ENCODE data around the gene ATP11C.
"Not testable (repeated sequence)": the region's sequence is repeated elsewhere in the genome, so short reads cannot be mapped to it uniquely, and the experiment has no call there.

The ATP11C gene

DNA sequence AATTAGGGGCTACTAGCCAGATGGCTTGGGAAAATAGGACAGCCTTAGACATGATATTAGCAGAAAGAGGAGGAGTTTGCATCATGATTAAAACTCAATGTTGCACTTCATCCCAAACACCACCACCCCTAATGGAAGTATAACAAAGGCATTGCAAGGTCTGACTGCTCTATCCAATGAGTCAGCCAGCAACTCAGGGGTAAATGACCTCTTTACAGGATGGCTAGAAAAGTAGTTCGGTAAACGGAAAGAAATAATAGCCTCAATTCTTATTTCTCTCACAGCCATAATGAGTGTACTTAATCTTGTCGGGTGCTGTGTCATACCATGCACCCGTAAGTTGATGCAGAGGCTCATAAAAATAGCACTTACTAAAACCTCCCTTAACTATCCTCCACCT is 76.0 kb downstream of the ATP11C start:
- not testable (repeated sequence) for DNase-seq (ENCODE audit: low read depth in 3 of 3)

DNA sequence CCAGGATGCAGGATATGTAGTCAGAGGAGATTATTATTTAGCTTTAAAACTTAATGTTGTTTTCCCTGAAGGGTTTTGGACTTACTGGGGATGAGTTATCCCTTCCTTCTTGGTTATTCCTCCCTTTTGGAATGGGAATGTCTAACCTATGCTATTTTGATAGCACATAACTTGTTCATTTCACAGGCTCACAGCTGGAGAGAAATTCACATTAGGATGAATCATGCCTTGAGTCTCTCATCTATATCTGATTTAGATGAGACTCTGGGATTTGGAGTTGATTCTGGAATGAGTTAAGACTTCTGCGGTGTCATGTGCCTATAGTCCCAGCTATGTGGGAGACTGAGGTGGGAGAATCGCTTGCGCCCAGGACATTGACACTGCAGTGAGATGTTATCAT is 81.1 kb downstream of the ATP11C start:
- no peak for DNase-seq (ENCODE audit: low read depth in 3 of 3)

DNA sequence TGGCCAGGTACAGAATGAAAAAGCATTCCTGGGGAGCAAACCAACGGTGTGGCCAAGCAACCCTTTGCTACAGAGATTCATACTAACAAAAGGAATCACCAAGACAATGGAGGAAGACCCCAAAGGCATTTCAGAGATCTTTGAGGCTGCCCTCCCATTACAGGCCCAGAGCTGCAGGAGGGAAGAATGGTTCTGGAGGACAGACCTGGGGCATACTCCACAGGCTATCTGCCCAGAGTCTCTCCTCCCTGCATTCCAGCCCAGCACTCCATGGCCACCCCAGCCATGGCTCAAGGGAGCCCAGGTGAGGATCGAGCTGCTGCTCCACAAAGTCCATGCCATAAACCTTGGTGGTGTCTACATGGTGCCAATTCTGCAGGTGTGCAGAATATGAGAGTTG is 81.9 kb downstream of the ATP11C start:
- no peak for DNase-seq (ENCODE audit: low read depth in 3 of 3)

DNA sequence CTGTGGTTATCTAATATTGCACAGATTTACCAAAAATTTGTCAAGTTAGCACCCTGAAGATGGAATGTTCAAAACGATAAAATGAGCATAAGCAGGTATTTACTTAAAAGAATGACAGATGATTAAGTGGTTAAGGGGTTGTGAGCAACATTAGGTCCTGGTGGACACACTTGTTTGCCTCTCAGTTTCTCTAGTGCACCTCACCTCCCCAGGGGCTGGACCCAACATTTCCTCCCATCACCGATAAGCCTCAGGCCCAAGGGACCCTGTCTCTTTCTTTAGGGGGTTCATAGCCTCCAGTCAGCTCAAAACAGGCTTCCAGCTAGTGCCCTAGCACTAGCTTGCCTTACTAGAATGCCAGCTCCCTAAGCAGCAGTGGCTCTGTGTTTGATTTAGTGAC is 88.0 kb downstream of the ATP11C start:
- DNase-seq (ENCODE audit: low read depth in 3 of 3), result no peak

DNA sequence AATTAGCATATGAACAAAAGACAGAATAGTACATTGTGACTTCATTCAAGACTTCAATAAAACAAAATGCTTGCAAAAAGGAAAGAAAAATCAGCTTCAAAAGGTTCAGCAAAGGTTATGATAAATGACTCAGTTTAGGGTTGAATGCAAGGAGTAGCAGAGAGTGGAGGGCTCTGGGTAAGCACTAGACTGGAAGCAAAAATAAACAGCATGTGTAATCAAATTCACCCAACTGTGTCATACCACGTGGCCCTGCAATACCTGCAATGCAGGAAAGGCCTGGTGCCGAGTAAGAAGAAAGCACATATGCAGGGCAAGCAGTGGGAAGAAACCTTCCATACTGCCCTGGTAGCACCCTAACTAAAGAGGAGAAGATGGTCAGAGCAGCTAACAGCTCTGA is 88.7 kb downstream of the ATP11C start:
- DNase-seq (ENCODE audit: low read depth in 3 of 3), result no peak

DNA sequence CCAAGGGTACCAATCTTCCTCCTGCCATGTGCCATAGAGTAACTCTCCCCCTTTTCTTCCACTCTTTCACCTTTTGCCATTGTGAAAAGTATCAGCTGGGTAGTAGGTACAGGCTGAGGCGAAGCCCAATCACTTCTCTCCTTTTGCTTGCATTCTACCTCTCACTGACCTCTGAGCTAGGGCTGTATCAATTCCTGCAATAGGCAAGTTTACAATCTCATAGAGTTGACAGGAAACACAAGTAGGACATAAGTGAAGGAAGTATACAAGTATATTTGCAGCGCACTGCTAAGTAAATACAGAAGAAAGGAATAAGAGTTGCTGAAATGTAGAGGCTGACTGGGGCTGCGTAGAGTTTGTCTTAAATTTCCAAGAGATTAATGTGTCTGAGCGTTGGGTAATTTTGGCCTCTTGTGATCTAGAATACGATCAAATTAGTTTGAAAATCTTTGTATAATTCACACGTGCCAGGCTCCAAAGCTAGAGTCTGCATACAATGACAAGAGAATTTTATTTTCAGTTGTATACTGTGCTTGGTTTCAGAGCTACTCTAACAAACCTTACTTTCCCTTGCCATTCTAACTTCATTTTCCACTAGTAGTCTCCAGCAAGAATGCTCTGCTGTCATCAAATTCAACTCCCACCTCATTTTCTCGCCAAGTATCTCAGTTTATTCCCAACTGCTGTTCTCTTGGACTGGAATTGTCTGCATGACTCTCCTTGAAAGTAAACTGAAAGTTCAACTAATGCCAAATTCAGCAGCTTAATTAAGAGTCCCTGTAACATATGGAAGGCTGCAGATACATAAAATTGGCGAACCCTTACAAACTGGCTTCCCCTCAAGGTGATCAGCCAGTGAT is 90.3 kb downstream of the ATP11C start:
- DNase-seq (ENCODE audit: low read depth in 3 of 3), result no peak

DNA sequence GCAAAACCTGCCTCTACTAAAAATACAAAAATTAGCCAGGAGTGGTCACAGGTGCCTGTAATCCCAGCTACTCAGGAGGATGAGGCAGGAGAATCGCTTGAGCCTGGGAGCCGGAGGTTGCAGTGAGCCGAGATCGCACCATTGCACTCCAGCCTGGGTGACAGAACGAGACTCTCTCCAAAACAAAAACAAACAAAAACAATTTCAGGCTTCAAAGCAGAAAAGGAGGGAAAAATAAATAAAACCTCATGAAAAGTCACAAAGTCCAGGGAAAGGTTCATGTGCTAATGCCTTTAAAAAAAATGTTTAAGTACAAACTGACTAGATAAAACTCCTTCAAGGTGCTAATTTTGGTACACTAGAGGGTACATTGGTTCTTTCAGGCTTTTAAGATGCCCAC is 96.5 kb downstream of the ATP11C start:
- not testable (repeated sequence) for DNase-seq (ENCODE audit: low read depth in 3 of 3)

DNA sequence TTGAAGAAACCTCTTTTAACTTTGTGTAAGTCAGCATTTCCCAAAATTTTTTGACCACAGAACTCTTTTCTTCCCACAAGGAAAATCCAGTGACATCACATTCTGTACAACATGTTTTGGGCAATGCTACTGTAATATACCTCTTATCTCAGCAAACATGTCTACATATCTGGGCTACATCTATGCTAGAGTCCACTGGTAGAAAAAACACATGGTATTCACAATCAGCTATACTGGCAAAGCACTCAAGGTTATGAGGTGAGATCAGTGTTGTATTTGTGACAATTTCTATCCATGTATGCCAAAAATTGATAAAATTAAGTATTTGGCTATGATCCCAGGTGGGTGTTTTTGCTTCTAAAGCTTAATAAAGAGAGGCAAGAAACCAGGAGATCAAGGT is 98.0 kb downstream of the ATP11C start:
- DNase-seq (ENCODE audit: low read depth in 3 of 3), result no peak

DNA sequence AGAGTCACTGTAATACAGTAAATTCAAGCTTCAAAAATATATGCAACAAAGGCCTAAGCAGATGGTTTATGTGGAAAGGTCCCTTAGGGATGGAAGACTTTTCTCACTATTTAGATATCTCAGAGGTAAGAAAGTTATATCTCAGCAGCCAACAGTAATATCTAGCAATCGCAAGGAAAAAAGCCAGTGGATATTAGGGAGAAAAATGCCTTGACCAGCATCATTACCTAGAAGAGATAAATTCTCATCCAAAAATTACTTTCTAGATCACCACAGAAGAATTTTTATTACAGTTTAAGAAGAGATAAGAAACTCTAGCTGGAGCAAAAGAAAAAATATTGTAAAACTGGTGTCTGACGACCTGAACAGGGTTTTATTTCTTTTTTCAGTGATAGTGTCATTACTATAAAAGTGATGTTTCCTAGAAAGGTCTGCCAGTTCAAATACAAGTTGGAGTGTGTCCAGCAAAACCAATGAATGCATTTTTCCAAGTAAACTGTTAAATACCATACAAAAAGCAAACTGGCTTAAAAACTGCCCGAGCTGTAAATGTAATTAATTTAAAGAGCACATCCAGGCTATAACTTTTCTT is 100.0 kb downstream of the ATP11C start:
- no peak for DNase-seq (ENCODE audit: low read depth in 3 of 3)

DNA sequence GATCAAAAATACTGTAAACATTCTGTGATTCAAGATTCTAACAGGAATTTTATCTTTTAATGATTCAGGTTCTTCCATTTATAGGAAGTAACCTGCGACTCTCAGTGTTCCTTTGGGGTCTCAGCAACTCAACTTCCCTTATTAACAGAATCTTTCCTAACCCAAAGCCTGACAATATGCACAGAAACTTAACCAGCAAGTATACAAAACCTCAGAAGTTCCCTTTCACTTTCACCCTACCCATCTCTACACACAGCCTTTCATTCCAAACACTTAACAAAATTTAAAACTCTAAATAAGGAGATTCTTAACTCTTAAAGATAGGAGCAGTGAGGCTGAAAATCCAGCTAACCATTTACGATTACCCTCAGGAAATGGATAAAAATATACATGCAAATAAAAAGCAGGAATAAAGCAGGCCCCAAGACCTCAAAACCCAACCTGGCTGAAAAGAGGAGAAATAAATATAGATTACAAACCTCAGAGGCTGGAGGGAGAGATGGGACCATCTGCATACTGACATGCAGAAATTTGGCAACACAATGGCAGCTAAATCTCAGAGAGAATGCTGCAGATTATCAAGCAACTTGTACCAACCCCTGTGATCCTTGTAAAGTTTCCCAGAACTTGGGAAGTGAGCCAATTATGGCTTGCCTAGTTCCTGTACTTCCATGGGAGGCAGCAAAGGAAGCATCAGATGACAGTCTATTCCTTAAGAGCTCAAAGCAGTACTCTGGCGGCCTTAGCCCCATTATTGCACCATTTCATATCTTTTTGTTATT is 101.0 kb downstream of the ATP11C start:
- no peak for DNase-seq (ENCODE audit: low read depth in 3 of 3)

DNA sequence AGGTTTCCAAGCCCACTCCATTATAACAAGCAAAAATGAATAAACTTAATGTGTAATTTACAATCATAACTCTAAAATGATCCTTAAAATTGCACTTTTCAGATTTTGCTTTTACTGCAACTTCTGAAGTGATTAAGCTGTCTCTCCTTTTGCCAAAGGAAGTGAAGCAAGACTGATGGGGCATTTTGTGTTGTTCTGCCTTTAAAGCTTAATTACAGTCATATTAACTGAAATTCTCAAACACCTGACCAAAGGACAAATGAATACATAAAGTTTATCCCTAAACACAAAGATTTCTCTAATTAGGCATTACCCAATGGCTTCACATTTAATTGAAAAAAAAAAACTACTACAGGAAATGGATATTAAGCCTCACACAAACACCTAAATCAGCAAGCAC is 101.8 kb downstream of the ATP11C start:
- DNase-seq (ENCODE audit: low read depth in 3 of 3), result no peak

DNA sequence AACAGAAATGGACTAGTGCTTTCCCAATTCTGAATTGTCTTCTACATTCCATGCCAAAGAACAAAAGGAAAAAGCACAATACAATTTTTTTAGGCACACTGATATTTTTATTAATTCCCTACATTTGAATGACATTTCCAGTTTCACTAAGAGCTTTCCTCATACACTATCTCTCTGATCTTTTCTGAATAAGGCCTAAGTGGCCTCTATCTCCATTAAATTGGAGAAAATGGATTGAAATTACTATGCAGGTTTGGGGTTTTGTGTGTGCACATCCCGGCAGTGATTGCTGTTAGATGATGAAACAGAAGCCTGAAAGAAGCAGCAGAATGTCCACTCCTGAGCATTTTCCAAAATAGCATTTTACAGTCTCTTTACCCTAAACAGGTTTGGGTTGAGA is 104.0 kb downstream of the ATP11C start:
- no peak for DNase-seq (ENCODE audit: low read depth in 3 of 3)

DNA sequence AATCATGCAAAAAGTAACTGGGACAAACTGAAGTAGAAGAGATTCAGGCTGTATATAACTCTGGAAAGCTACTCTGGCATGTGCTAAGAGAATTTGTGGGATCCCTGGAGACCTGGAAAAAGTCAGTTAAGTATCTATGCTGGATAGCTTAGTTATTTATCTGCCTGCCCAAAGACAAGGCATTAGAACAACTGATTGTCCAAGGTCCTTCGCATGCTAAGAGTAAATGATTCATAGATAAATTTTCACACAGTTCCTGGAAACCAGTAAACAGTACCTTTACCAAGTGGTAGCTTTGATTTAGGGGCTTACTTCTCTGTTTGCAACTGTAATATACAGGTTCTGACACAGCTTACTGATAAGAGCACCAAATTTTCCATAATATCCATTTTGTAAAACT is 104.8 kb downstream of the ATP11C start:
- no peak for DNase-seq (ENCODE audit: low read depth in 3 of 3)

DNA sequence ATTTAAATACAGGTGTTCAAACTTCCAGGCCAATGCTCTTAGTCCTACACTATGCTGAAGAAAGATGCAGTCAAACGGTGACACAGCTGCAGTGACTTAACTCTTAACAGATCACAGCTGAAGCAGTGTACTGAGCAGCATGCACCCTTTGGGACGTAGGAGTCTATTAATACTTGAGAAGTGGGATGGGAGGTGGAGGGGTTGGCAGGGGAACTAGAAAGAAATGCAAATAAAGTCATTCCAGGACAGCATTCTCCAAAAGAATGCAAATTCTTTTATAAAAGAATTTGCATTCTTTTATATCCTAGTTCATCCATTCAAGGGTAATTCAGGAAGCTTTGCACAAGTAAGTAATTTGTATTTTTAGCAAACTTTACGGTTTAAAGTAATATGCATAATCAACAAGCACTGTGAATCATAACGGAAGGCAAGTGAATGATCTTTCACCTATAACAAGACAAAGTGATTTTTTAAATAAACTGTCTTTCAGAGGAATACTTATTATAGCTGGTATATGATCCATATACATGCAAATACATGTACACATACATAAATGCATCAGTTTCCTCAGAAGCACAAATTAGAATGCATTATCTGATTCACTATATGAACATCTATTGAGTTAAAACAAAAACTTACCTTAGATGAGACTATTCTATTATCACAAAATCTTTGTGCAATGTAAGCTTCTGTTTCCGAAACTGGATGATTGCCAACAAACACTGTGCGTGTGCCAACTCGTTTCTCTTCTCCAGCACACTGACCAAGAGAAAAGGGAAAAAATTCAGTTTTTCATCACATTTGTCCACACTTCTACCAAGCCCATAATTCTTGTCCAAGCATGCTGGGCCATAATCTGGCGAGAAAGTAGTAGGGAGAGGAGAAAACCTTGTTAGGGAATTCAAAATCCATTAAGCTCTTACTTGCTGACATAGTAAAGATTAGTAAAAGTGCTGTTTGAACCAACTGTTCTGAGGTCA is 106.5 kb downstream of the ATP11C start:
- no peak for DNase-seq (ENCODE audit: low read depth in 3 of 3)

DNA sequence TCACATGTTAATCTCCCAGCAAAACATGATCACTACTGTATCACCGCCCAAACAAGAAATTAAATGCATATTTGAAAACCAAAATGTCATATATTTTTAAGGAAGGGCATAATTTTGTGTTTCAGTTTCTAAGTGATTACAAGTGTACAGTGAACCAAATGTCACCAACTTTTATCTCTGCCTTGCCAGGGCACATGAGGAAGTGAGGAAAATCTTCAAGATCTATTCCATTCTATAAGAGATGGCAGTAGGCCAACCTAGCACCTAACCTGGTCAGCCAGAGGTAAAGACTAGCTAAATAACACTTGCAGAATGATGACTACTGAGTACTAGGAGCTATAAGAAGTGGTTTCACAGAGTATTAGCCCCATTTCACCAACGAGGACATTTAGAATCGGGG is 107.2 kb downstream of the ATP11C start:
- no peak for DNase-seq (ENCODE audit: low read depth in 3 of 3)

DNA sequence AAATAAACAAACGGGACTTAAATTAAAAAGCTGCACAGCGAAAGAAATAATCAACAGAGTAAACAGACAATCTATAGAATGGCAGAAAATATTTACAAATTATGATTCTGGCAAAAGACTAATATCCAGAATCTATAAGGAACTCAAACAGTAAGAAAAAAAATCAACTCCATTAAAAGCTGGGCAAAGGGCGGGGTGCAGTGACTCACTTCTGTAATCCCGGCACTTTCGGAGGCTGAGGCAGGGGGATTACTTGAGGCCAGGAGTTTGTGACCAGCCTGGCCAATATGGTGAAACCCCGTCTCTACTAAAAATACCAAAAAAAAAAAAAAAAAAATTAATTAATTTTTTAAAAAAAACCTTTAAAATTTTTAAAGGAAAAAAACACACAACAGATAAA is 109.0 kb downstream of the ATP11C start:
- DNase-seq (ENCODE audit: low read depth in 3 of 3), result no peak

DNA sequence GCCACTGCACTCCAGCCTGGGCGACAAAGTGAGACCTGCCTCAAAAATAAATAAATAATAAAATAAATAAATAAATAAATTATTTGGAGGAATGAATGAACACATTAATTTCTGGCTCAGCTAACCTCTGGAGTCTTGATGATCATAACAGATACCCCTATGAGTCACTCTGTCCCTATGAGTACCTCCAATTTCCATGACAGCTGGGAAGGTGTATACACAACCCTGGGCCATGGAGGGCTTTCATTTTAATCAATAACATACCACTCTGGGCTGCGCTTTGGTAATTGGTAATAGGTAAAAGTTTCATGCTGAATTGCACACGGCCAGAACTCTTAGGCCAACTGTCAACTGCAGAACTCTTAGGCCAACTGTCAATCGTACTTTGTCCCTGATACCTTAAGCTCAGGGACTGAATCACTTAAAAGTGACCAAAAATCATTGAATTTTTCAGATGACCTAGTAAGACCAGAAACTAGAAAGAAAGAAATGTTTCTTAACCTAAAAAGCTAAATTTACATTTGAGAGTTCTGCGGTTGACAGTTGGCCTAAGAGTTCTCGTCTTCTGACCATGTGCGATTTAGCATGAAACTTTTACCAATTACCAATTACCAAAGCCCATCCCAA is 112.4 kb downstream of the ATP11C start:
- no peak for DNase-seq (ENCODE audit: low read depth in 3 of 3)

DNA sequence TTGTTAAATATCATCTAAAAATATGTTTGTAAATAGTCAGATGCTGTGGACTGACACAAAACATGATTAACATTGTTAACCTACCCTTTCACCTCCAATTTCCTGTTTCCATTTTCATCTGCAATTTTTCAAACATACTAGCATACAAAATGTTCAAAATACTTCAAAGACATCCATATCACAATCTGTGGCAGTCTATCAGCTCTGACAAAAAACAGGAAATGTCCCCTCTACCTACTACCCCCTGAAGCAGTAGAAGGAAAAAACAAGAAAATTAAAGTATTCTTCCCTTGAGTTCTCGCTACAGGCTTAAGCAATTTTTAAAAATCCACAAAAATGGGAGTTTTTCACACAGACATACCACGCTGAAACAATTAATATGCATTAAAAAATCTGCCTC is 116.6 kb downstream of the ATP11C start:
- DNase-seq (ENCODE audit: low read depth in 3 of 3), result no peak

DNA sequence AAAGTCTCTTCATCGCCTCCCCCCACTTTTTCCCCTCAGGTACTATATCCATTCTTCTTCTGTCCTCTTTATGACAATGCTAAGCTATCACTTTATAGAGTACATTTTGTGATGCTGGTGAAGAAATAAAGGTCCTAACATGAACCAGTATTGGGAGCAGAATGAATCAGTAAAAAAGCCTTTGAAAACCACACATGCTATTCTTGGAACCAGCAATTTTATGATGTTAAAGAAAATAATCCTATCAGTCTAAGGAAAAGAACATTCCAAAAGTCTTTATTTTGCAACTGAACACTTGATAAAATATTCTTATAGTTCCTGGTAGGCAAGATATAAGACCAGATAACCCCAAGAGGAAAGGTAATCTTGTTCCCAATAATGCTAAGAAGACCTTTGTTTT is 117.1 kb downstream of the ATP11C start:
- DNase-seq (ENCODE audit: low read depth in 3 of 3), result no peak

DNA sequence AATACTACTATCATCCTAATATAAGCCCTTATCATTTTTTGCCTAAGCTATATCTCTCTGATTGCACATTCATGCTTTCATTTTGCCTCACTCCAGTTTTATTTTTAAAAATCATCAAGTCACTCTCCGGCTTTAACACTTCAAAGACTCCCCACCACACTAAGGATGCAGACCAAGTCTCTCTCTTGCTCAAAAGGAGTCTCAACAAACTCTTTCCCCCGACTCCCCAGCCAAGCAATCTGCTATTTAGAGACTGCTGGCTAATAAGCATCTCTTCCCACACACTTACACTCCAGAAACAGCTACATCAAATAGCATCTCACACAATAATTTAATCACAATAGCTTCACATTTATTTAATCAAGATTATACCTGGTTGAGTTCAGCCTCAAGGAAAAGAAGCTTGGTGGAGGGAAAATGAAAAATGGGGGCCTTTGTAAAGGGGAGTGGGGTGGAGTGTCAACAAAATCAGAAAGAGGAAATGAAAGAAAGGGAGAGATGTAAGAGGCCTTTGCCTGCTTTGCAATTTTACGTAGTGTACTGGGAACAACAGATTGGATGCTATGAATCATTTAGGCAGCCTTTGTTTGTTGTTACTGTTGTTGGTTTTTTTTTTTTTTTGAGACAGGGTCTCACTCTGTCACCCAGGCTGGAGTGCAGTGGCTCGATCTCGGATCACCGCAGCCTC is 120.8 kb downstream of the ATP11C start:
- DNase-seq (ENCODE audit: low read depth in 3 of 3), result no peak

DNA sequence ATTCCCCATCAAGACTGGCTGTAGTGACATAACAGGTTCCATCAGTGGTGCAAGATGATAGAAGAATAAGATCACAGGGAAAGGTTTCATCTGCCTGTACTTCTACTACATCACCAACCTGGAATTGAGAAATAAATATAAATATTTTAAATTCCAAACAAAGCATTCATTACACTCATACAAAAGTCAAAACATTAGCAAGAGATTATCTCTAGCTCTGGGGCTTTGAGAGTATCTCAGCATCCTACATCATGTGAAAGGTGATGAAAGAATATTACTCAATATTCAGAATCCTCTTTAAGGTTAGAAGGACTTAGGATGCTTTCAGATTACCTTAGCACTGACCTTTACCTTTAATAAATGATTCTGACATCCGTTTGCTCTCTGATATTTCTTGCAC is 128.4 kb downstream of the ATP11C start:
- no peak for DNase-seq (ENCODE audit: low read depth in 3 of 3)
